A673 (cell line): Measurements from ENCODE around the gene CFL1.

ENCODE experiments used
- EZH2 ChIP-seq: fragments of 200-600 bp; sonication (generic); IDR thresholded peaks from 2 replicates; pipeline ENCODE4 v1.6.1; 2017; ENCODE audit warnings: borderline replicate concordance, low read depth, mild to moderate bottlenecking, mixed read lengths, antibody characterized with exemption, low read length; ENCODE audit not compliant: poor library complexity, severe bottlenecking
- TF ChIP-seq, protein P1 (sequence below): fragments of 300-800, 200-600 bp; sonication (generic); conservative IDR thresholded peaks from 2 replicates; pipeline ENCODE4 v1.5.1; 2017; ENCODE audit warnings: low read depth, mild to moderate bottlenecking, antibody characterized with exemption, low read length, moderate library complexity, mixed read lengths

DNA sequence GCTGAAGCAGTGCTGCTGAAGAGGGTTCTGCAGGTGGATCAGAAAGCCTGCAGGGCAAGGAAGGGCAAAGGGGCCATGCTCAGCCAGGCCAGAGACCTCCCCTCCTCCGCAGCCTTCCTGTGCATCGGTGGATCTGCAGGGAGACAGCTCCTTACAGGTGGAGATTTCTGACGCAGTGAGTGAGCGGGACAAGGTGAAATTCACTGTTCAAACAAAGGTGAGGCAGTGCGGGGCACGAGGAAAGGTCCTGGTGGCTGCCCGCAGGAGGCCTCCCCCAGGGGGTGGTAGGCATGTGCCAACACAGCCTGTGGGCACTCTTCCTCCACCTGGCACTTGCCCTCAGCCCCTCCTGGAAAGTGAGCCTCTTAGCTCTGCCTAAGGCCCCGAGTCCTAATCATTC is 8.6 kb downstream of the CFL1 start:
- TF ChIP-seq, protein P1, sequence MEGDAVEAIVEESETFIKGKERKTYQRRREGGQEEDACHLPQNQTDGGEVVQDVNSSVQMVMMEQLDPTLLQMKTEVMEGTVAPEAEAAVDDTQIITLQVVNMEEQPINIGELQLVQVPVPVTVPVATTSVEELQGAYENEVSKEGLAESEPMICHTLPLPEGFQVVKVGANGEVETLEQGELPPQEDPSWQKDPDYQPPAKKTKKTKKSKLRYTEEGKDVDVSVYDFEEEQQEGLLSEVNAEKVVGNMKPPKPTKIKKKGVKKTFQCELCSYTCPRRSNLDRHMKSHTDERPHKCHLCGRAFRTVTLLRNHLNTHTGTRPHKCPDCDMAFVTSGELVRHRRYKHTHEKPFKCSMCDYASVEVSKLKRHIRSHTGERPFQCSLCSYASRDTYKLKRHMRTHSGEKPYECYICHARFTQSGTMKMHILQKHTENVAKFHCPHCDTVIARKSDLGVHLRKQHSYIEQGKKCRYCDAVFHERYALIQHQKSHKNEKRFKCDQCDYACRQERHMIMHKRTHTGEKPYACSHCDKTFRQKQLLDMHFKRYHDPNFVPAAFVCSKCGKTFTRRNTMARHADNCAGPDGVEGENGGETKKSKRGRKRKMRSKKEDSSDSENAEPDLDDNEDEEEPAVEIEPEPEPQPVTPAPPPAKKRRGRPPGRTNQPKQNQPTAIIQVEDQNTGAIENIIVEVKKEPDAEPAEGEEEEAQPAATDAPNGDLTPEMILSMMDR = no peak
- no peak for TF ChIP-seq EZH2
